Mesothelial cell of epicardium (in vitro differentiated cells): ENCODE measurements around the gene MOSPD3. TPM values are rescaled to one million over a fixed set of nuclear protein-coding genes. Genes with fewer than 3 reads are reported as not detected.

Source experiments
- DNase-seq, 2 experiments: peaks; one replicate each; pipeline ENCODE4 v3.0.0; 2021; ENCODE audit warnings: low spot score in 2 of 2; ENCODE audit not compliant: unreplicated experiment in 2 of 2
- H3K27ac Mint-ChIP-seq: 2 replicates; pipeline ENCODE4 v1.8.0; 2021; ENCODE audit warnings: mixed read lengths
- H3K27me3 Mint-ChIP-seq: 2 replicates; pipeline ENCODE4 v1.8.0; 2021; ENCODE audit warnings: low read depth, mixed read lengths
- H3K36me3 Mint-ChIP-seq: 2 replicates; pipeline ENCODE4 v1.8.0; 2021; ENCODE audit warnings: mixed read lengths
- H3K4me1 Mint-ChIP-seq: 2 replicates; pipeline ENCODE4 v1.8.0; 2021; ENCODE audit warnings: mixed read lengths
- H3K4me3 Mint-ChIP-seq: 2 replicates; pipeline ENCODE4 v1.8.0; 2021; ENCODE audit warnings: mild to moderate bottlenecking, moderate library complexity, mixed read lengths
- H3K9me3 Mint-ChIP-seq: 2 replicates; pipeline ENCODE4 v1.8.0; 2021; ENCODE audit warnings: mixed read lengths
- total RNA-seq: library from RNA; stranded (reverse); gene quantifications from 3 replicates; pipeline ENCODE4 v1.2.1, GENCODE V29; 2021
- TF ChIP-seq, protein P1 (sequence below): fragments of 200-600 bp; sonication (generic); IDR thresholded peaks from one replicate; pipeline ENCODE4 v1.5.0; 2021; ENCODE audit warnings: antibody characterized with exemption; ENCODE audit not compliant: unreplicated experiment

The MOSPD3 gene
- total RNA-seq, 1 donor from 2014 or later: 25.9 TPM

GRCh38 chr7:100575206-100575631, 37.1 kb upstream of the MOSPD3 start:
- Mint-ChIP-seq H3K9me3 (no peaks in the 10 kb centered on the region), H3K4me3 (no peak overlapping the region), H3K36me3 (peaks cover 7% of the 10 kb centered on the region), H3K4me1 (peaks cover 19% of the 10 kb centered on the region), H3K27me3 (no peaks in the 10 kb centered on the region), H3K27ac (no peak overlapping the region)
- DNase-seq: no peak
- TF ChIP-seq, protein P1, sequence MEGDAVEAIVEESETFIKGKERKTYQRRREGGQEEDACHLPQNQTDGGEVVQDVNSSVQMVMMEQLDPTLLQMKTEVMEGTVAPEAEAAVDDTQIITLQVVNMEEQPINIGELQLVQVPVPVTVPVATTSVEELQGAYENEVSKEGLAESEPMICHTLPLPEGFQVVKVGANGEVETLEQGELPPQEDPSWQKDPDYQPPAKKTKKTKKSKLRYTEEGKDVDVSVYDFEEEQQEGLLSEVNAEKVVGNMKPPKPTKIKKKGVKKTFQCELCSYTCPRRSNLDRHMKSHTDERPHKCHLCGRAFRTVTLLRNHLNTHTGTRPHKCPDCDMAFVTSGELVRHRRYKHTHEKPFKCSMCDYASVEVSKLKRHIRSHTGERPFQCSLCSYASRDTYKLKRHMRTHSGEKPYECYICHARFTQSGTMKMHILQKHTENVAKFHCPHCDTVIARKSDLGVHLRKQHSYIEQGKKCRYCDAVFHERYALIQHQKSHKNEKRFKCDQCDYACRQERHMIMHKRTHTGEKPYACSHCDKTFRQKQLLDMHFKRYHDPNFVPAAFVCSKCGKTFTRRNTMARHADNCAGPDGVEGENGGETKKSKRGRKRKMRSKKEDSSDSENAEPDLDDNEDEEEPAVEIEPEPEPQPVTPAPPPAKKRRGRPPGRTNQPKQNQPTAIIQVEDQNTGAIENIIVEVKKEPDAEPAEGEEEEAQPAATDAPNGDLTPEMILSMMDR: no peak

DNA sequence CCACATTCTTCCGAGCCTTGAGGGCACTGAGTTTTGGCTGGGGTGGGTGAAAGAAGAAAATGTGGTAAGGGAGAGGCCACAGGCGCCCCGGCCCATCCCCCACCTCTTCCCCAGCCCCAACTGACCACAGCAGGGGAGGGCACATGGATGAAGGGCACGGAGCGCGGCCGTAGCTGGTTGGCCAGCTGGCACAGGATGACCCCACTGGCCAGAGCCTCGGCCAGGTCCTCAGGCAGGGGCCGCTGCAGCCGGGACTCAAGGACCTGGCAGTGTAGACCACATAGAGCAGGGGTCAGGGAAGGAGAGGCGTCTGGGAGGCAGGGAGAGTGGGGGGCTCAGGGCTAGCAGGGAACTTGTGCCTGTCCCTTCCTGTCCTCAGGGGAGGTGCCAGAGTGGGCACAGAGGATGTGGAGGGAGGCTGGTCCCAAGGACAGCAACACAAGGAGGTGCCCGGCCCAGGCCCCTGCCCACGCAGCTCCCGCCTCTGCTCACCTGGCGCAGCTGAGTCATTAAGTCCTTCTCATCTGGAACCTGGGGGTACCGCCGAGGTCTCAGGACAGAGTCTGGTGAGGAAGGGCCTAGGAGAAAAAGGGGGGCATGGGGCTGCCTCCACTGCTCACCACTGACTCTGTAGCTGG, 36.5 kb upstream of the MOSPD3 start:
- no peak overlapping the region for H3K4me3 Mint-ChIP-seq
- H3K27ac Mint-ChIP-seq: no peak overlapping the region
- no peaks in the 10 kb centered on the region for H3K27me3 Mint-ChIP-seq
- H3K4me1 Mint-ChIP-seq: peaks cover 17% of the 10 kb centered on the region
- no peaks in the 10 kb centered on the region for H3K9me3 Mint-ChIP-seq
- TF ChIP-seq, protein P1: no peak
- DNase-seq: no peak
- peaks cover 7% of the 10 kb centered on the region for H3K36me3 Mint-ChIP-seq

DNA sequence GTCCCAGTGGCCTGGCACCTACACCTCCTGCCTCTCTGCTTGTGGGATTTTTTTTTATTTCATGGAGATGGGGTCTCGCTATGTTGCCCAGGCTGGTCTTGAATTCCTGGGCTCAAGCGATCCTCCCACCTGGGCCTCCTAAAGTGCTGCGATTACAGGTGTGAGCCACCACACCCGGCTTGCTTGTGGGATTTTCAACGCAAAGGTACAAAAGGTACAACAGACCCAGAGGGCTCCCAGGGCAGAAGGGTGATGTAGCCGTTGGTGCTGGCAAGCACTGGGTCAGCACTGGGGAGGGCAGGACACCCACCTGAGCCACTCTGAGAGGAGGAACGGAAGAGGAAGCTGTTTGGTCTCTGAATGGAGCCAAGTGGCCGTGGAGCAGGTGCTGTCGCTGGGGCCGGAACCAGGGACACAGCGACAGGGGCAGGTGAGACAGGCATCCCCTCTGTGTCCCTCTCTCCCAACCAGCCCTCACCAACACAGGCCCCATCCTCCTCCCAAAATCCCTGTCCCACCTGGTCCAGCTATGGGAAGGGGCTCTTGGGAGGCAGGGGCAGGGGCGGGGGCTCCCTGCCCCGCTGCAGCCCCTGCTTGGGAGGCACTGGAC, 35.9 kb upstream of the MOSPD3 start:
- no peak overlapping the region for H3K4me3 Mint-ChIP-seq
- no peak overlapping the region for H3K27ac Mint-ChIP-seq
- TF ChIP-seq, protein P1: no peak
- H3K4me1 Mint-ChIP-seq: peaks cover 11% of the 10 kb centered on the region
- peaks cover 7% of the 10 kb centered on the region for H3K36me3 Mint-ChIP-seq
- no peak for DNase-seq
- H3K9me3 Mint-ChIP-seq: no peaks in the 10 kb centered on the region
- no peaks in the 10 kb centered on the region for H3K27me3 Mint-ChIP-seq

- peaks cover 7% of the 10 kb centered on the region for H3K36me3 Mint-ChIP-seq
- DNase-seq: no peak
- H3K27ac Mint-ChIP-seq: no peak overlapping the region
- no peaks in the 10 kb centered on the region for H3K9me3 Mint-ChIP-seq
- H3K4me1 Mint-ChIP-seq: peaks cover 5% of the 10 kb centered on the region
- H3K4me3 Mint-ChIP-seq: no peak overlapping the region
- H3K27me3 Mint-ChIP-seq: no peaks in the 10 kb centered on the region
- TF ChIP-seq, protein P1: no peak
Measured at GRCh38 chr7:100577103-100577502, 35.2 kb upstream of the MOSPD3 start.

GRCh38 chr7:100577507-100577906, 34.8 kb upstream of the MOSPD3 start:
- no peak overlapping the region for H3K4me3 Mint-ChIP-seq
- no peaks in the 10 kb centered on the region for H3K27me3 Mint-ChIP-seq
- no peaks in the 10 kb centered on the region for H3K9me3 Mint-ChIP-seq
- TF ChIP-seq, protein P1: no peak
- H3K27ac Mint-ChIP-seq: no peak overlapping the region
- peaks cover 4% of the 10 kb centered on the region for H3K4me1 Mint-ChIP-seq
- DNase-seq: no peak
- H3K36me3 Mint-ChIP-seq: peaks cover 7% of the 10 kb centered on the region
